PC-3 (cell line): ENCODE results near the gene ZNF575. TPM values are rescaled to one million over a fixed set of nuclear protein-coding genes. Genes with fewer than 3 reads are reported as not detected.

Experiments used
- ATAC-seq: fragments of 200-7000 bp; cut with Tn5 transposase; 2 replicates; pipeline ENCODE4 v1.9.1; 2020; ENCODE audit warnings: mild to moderate bottlenecking, moderate library complexity
- BruUV-seq: library from RNA; stranded (reverse); fragments of 400-500 nt; replicated peaks from 2 replicates; lab custom pipeline; 2021; lab: Mats Ljungman, UMichigan
- CTCF ChIA-PET: fragments of 300-600 bp; sonication (Branson Sonifier 250); formaldehyde crosslinking; loops from one replicate; lab custom pipeline; 2022; ENCODE audit warnings: antibody characterized with exemption; lab: Charles Lee
- POLR2A ChIA-PET: fragments of 300-600 bp; sonication (Branson Sonifier 250); formaldehyde crosslinking; loops from one replicate; lab custom pipeline; 2022; ENCODE audit warnings: antibody characterized with exemption; ENCODE audit not compliant: unreplicated experiment; lab: Charles Lee
- DNase-seq: peaks from one replicate; pipeline ENCODE4 v3.0.0-alpha.2; 2015
- H2AFZ ChIP-seq: fragments of 300-600 bp; sonication (generic); 2 replicates; pipeline ENCODE4 v1.6.0; 2016; ENCODE audit warnings: antibody characterized with exemption, low read length
- H3F3A ChIP-seq: fragments of 300-600 bp; sonication (generic); one replicate; pipeline ENCODE4 v1.6.0; 2017; ENCODE audit warnings: antibody characterized with exemption, low read length, control low read depth, mild to moderate bottlenecking; ENCODE audit not compliant: unreplicated experiment
- H3K27ac ChIP-seq: fragments of 300-600 bp; sonication (generic); 2 replicates; pipeline ENCODE4 v1.5.1; 2016; ENCODE audit warnings: mild to moderate bottlenecking, low read length
- H3K27me3 ChIP-seq: fragments of 300-600 bp; sonication (generic); 2 replicates; pipeline ENCODE4 v1.6.1; 2016; ENCODE audit warnings: low read length, mixed read lengths
- H3K36me3 ChIP-seq: fragments of 300-600 bp; sonication (generic); 2 replicates; pipeline ENCODE4 v1.6.1; 2016; ENCODE audit warnings: low read depth, mixed run types, low read length, mixed read lengths
- H3K4me1 ChIP-seq: fragments of 300-600 bp; sonication (generic); 2 replicates; pipeline ENCODE4 v1.5.1; 2016; ENCODE audit warnings: low read length; ENCODE audit not compliant: insufficient read depth
- H3K4me2 ChIP-seq: fragments of 300-600 bp; sonication (generic); 2 replicates; pipeline ENCODE4 v1.6.0; 2016; ENCODE audit warnings: low read length
- H3K4me3 ChIP-seq: fragments of 300-600 bp; sonication (generic); 2 replicates; pipeline ENCODE4 v1.5.1; 2016; ENCODE audit warnings: mild to moderate bottlenecking, low read length, mixed read lengths
- H3K79me2 ChIP-seq: fragments of 300-600 bp; sonication (generic); 2 replicates; pipeline ENCODE4 v1.6.1; 2017; ENCODE audit warnings: low read length, mixed read lengths
- H3K9ac ChIP-seq: fragments of 300-600 bp; sonication (generic); 2 replicates; pipeline ENCODE4 v1.6.0; 2016; ENCODE audit warnings: mild to moderate bottlenecking, low read length
- H3K9me2 ChIP-seq: fragments of 300-600 bp; sonication (generic); replicated peaks from 2 replicates; pipeline ENCODE4 v1.6.1; 2016; ENCODE audit warnings: mixed run types, low read length, mixed read lengths
- H3K9me3 ChIP-seq: fragments of 300-600 bp; sonication (generic); 2 replicates; pipeline ENCODE4 v1.6.1; 2016; ENCODE audit warnings: low read length, mixed read lengths
- H4K20me1 ChIP-seq: fragments of 300-600 bp; sonication (generic); 2 replicates; pipeline ENCODE4 v1.6.1; 2016; ENCODE audit warnings: low read length, mixed read lengths
- CTCF ChIP-seq: fragments of 300-600 bp; sonication (generic); conservative IDR thresholded peaks from 2 replicates; pipeline ENCODE4 v1.5.1; 2017; ENCODE audit warnings: antibody characterized with exemption, low read depth, mild to moderate bottlenecking, low read length
- EZH2 ChIP-seq: fragments of 300-600 bp; sonication (generic); IDR thresholded peaks from one replicate; pipeline ENCODE4 v1.6.1; 2017; ENCODE audit warnings: antibody characterized with exemption, mild to moderate bottlenecking, low read length; ENCODE audit not compliant: unreplicated experiment
- EZH2phosphoT487 ChIP-seq: fragments of 300-600 bp; sonication (generic); IDR thresholded peaks from 2 replicates; pipeline ENCODE4 v1.6.1; 2018; ENCODE audit warnings: mild to moderate bottlenecking, antibody characterized with exemption, low read length, borderline replicate concordance
- intact Hi-C: fragments of 100-400 bp; cut with micrococcal nuclease; formaldehyde crosslinking; loops from 2 replicates; pipeline ENCODE4 v1.9.0; 2023
- total RNA-seq: library from RNA; depleted of rRNA; stranded (reverse); fragments of >200 nt; gene quantifications from 2 replicates; pipeline ENCODE4 v1.2.3, GENCODE V29; 2014

Gene ZNF575
- total RNA-seq, 1 experiment from 2014 or later, result not detected

- no peak for TF ChIP-seq EZH2
- TF ChIP-seq CTCF, result no peak
- TF ChIP-seq EZH2phosphoT487, result no peak
- POLR2A ChIA-PET, result no interaction called here
- no peaks in the 10 kb centered on the region for H3K36me3 ChIP-seq
- H3K79me2 ChIP-seq, result no peaks in the 10 kb centered on the region
- DNase-seq (no peak), ATAC-seq (no peak)
- H3K9me3 ChIP-seq, result no peaks in the 10 kb centered on the region
- no peaks in the 10 kb centered on the region for H3F3A ChIP-seq
- no peak overlapping the region for H3K9ac ChIP-seq
- H3K27ac ChIP-seq, result no peak overlapping the region
- H3K4me3 ChIP-seq, result no peak overlapping the region
- H3K9me2 ChIP-seq, result no peaks in the 10 kb centered on the region
- intact Hi-C loops, result no loop called here
- no peak overlapping the region for H2AFZ ChIP-seq
- CTCF ChIA-PET, result no interaction called here
- H3K4me1 ChIP-seq, result no peaks in the 10 kb centered on the region
- no peaks in the 10 kb centered on the region for H4K20me1 ChIP-seq
- H3K4me2 ChIP-seq, result no peak overlapping the region
- no peaks in the 10 kb centered on the region for H3K27me3 ChIP-seq
- no TSS peak for BruUV-seq
Measured at GRCh38 chr19:43485951-43486350, 47.0 kb upstream of the ZNF575 start.

- Histone ChIP-seq H3K9ac (no peak overlapping the region), H4K20me1 (no peaks in the 10 kb centered on the region), H3K4me1 (no peaks in the 10 kb centered on the region), H3K4me3 (no peak overlapping the region), H3K9me2 (no peaks in the 10 kb centered on the region), H2AFZ (no peak overlapping the region), H3F3A (no peaks in the 10 kb centered on the region), H3K79me2 (no peaks in the 10 kb centered on the region), H3K9me3 (no peaks in the 10 kb centered on the region), H3K36me3 (no peaks in the 10 kb centered on the region), H3K4me2 (no peak overlapping the region), H3K27ac (no peak overlapping the region), H3K27me3 (no peaks in the 10 kb centered on the region)
- POLR2A ChIA-PET, result no interaction called here
- ATAC-seq (no peak), DNase-seq (no peak)
- BruUV-seq, result no TSS peak
- CTCF ChIA-PET, result no interaction called here
- intact Hi-C loops, result no loop called here
- TF ChIP-seq EZH2phosphoT487, result no peak
- TF ChIP-seq CTCF, result no peak
- no peak for TF ChIP-seq EZH2
Measured at GRCh38 chr19:43486412-43486811, 46.6 kb upstream of the ZNF575 start.

GRCh38 chr19:43488179-43488578 is 44.8 kb upstream of the ZNF575 start:
- ChIA-PET POLR2A (no interaction called here), CTCF (no interaction called here)
- intact Hi-C loops, result no loop called here
- Histone ChIP-seq H3F3A (no peaks in the 10 kb centered on the region), H3K79me2 (no peaks in the 10 kb centered on the region), H3K27me3 (no peaks in the 10 kb centered on the region), H3K4me1 (no peaks in the 10 kb centered on the region), H2AFZ (no peak overlapping the region), H3K4me3 (no peak overlapping the region), H3K9ac (no peak overlapping the region), H4K20me1 (no peaks in the 10 kb centered on the region), H3K4me2 (no peak overlapping the region), H3K9me3 (no peaks in the 10 kb centered on the region), H3K9me2 (no peaks in the 10 kb centered on the region), H3K36me3 (no peaks in the 10 kb centered on the region), H3K27ac (no peak overlapping the region)
- BruUV-seq, result no TSS peak
- TF ChIP-seq CTCF (no peak), EZH2 (no peak), EZH2phosphoT487 (no peak)
- ATAC-seq (no peak), DNase-seq (no peak)
